Activated T-helper 1 cell treated with anti-CD3 and anti-CD28 coated beads, Interleukin-2, amount 50 U/mL, for 16 hours (primary cell): ENCODE data around the gene ENDOD1.

ENCODE experiments used
- DNase-seq, 2 donors: peaks; one replicate each; pipeline ENCODE4 v3.0.0-alpha.2; 2020; ENCODE audit warnings: low read depth in 1 of 2, low spot score in 1 of 2

The ENDOD1 gene

DNA sequence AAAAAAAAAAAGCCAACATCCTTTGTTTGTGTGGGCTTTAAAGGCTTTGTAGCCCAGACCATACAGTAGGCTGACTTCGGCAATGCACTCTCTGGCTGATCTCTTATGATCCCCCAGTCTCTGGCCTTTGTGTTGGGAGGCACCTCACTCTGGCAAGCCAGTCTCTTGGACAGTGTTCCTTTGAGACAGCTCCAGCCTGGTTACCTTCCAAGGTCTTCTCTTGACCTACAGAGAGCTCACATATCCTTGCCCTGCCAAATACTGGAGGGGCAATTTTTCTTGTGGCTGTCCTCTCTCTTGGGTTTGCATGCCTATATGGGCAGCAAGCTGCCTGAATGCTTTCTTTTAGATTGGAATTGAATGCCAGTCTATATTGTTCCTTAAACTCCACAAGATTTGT lies 71.6 kb downstream of the ENDOD1 start:
- DNase-seq, result no peak

DNA sequence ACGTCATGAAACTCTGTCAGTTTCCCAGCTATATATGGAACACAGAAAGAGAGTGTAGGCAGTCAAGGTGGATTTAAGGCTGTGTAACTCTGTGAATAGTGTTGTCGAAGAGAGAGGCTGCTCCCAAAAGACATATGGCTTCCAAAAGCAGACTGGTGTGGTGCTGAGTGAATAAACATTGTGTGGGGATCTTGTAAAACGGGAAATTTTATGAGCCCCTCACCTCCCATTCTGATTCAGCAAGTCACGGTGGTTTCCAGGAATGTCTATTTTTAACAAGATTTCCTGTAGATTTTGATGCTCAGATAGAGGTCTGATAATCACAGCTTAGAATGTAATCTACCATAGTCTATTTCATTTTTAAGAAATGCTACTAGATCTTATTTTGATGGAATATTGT lies 73.5 kb downstream of the ENDOD1 start:
- no peak for DNase-seq

DNA sequence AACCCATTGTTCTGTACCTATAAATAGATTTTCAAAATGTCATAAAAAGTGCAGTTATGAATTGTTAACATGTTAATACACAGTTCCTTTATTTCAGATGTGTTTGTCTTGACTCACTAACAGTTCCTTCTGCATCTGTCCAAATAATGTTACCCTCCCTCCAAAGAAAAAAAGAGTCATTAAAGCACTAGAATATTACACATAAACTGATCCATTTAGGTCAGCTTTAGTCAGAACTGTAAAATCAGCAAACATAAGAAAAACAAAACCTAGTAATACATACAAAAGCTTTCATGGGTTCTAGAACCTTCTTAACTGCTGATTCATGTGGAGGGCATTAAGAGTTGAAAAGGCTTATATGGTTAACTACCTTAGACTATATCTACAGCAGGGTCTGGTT lies 76.0 kb downstream of the ENDOD1 start:
- DNase-seq, result no peak

DNA sequence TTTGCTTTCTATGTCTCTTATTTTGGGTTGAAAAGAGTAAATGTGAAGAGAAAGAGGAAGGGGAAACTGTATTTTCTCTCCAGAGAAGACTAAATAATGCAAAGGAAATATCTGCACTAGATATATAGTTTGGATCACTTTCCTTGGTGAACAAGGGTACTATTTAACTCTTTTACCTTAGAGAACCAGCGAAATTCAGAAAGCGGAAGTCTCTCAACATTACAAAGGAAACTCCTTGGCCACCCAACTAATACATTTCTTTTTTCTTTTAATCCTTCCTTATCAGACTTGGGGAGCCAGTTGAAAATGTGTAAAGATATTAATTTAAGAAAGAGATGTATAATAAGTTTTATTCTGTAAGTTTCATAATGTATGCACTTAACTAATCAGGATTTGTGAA lies 77.1 kb downstream of the ENDOD1 start:
- DNase-seq, result no peak

DNA sequence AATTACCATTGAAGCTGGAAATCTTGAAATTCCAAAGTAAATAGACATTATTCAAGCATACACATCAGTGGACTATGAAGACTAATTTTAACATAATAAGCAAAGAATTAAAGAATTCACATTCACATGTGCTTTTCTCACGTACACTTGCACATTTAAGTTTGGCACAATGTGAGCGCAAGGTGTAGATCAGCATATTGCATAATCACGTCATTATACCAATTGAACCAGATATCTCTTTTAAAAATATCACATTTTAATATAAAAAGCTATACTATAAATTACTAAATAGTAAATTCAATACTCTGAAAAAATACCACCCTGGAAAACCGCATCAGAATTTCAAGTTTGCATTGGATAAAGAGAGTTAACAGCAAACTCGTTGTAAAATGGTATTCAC lies 80.6 kb downstream of the ENDOD1 start:
- no peak for DNase-seq

DNA sequence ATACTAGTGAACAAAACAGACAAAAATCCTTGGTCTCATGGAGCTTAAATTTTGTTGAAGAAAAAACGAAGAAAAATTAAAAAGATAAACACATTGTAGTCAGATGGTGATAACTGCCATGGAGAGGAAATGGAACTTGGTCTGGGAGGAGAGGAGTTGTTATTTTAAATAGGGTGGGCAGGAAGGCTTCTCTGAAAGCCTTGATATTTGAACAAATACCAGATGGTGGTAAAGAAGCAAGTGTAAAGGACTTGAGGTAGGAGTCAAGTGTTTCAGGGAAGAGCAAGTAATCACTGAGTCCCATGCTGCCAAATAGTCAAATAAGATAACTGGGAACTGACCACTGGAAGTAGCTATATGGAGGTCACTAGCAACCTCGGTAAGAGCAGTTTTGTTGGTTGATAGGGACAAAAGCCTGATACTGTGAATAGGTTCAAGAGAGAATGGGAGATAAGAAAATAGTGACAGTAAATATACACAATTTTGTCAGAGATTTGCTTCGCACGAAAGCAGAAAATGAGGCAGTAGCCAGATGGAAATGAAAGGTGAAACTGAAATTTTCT lies 86.3 kb downstream of the ENDOD1 start:
- no peak for DNase-seq
